Measurements from ENCODE around the gene REXO5. TPM values are rescaled to one million over a fixed set of nuclear protein-coding genes. Genes with fewer than 3 reads are reported as not detected.
A peak's percentile ranks its signal among the peaks of the same experiment; 100 is the strongest.
"Not testable (repeated sequence)": the region's sequence is repeated elsewhere in the genome, so short reads cannot be mapped to it uniquely, and the experiment has no call there.

REXO5 gene
- total RNA-seq, 6 donors from 2014 or later, result 2.1 to 12.7 (median 3.0) TPM

- DNase-seq, result no peak
- TF ChIP-seq POLR2AphosphoS5 (IDR thresholded peaks at IDR 0.05) (no peak), CTCF (IDR thresholded peaks at IDR 0.05) (no peak), POLR2A (IDR thresholded peaks at IDR 0.05) (no peak), EP300 (IDR thresholded peaks at IDR 0.05) (no peak)
- Histone ChIP-seq H3K9me3 (no peaks in the 10 kb centered on the region), H3K36me3 (peaks cover 0 to 40% (median 23%) of the 10 kb centered on the region in 4 donors), H3K4me3 (no peak overlapping the region), H3K4me1 (peaks cover 24 to 49% (median 39%) of the 10 kb centered on the region in 4 donors), H3K27ac (peak overlapping the region in 1 of 4 donors; percentile 58), H3K27me3 (no peaks in the 10 kb centered on the region)
- ATAC-seq (ENCODE audit: low FRiP score in 2 of 2), result no peak
- 66 to 77% methylated on average over 2 of the region's 2 CpGs for WGBS, 2 donors
These were observed 51.0 kb downstream of the REXO5 start for GRCh38 chr16:20857281-20857680.

GRCh38 chr16:20859229-20859628 lies 52.9 kb downstream of the REXO5 start:
- 87 to 91% methylated on average over 3 of the region's 3 CpGs for WGBS, 2 donors
- TF ChIP-seq EP300 (IDR thresholded peaks at IDR 0.05) (no peak), POLR2A (IDR thresholded peaks at IDR 0.05) (no peak), POLR2AphosphoS5 (IDR thresholded peaks at IDR 0.05) (no peak), CTCF (IDR thresholded peaks at IDR 0.05) (no peak)
- Histone ChIP-seq H3K9me3 (no peaks in the 10 kb centered on the region), H3K4me1 (peaks cover 9 to 36% (median 20%) of the 10 kb centered on the region in 4 donors), H3K27me3 (no peaks in the 10 kb centered on the region), H3K36me3 (peaks cover 0 to 42% (median 24%) of the 10 kb centered on the region in 4 donors), H3K4me3 (no peak overlapping the region), H3K27ac (no peak overlapping the region)
- ATAC-seq (ENCODE audit: low FRiP score in 2 of 2) (no peak), DNase-seq (no peak)

- peaks cover 8 to 31% (median 17%) of the 10 kb centered on the region in 4 donors for H3K4me1 ChIP-seq
- H3K27me3 ChIP-seq, result no peaks in the 10 kb centered on the region
- DNase-seq (no peak), ATAC-seq (ENCODE audit: low FRiP score in 2 of 2) (no peak)
- 66 to 75% methylated on average over 4 of the region's 4 CpGs for WGBS, 2 donors
- H3K9me3 ChIP-seq, result no peaks in the 10 kb centered on the region
- H3K36me3 ChIP-seq, result peaks cover 0 to 42% (median 24%) of the 10 kb centered on the region in 4 donors
- H3K4me3 ChIP-seq, result no peak overlapping the region
- TF ChIP-seq POLR2A (IDR thresholded peaks at IDR 0.05) (no peak), CTCF (IDR thresholded peaks at IDR 0.05) (no peak), POLR2AphosphoS5 (IDR thresholded peaks at IDR 0.05) (no peak), EP300 (IDR thresholded peaks at IDR 0.05) (no peak)
- peak overlapping the region in 2 of 4 donors; percentile 2 to 57 for H3K27ac ChIP-seq
These were observed 53.4 kb downstream of the REXO5 start for GRCh38 chr16:20859699-20860098.

- H3K4me1 ChIP-seq, result peaks cover 9 to 28% (median 17%) of the 10 kb centered on the region in 4 donors
- H3K27me3 ChIP-seq, result no peaks in the 10 kb centered on the region
- ATAC-seq (ENCODE audit: low FRiP score in 2 of 2), result no peak
- H3K9me3 ChIP-seq, result no peaks in the 10 kb centered on the region
- WGBS, 2 donors, result 61 to 64% methylated on average over 4 of the region's 4 CpGs
- H3K36me3 ChIP-seq, result peaks cover 0 to 37% (median 22%) of the 10 kb centered on the region in 4 donors
- H3K27ac ChIP-seq, result peak overlapping the region in 2 of 4 donors; percentile 2 to 57
- no peak overlapping the region for H3K4me3 ChIP-seq
- TF ChIP-seq POLR2A (IDR thresholded peaks at IDR 0.05) (no peak), CTCF (IDR thresholded peaks at IDR 0.05) (no peak), EP300 (IDR thresholded peaks at IDR 0.05) (no peak), POLR2AphosphoS5 (IDR thresholded peaks at IDR 0.05) (no peak)
- DNase-seq, result no peak
These were observed 54.0 kb downstream of the REXO5 start for GRCh38 chr16:20860361-20860760.

- Histone ChIP-seq H3K36me3 (peaks cover 0 to 34% (median 21%) of the 10 kb centered on the region in 4 donors), H3K4me1 (peaks cover 15 to 29% (median 20%) of the 10 kb centered on the region in 4 donors)
- DNase-seq; H3K27me3 ChIP-seq; H3K4me3 ChIP-seq; H3K9me3 ChIP-seq; ATAC-seq (ENCODE audit: low FRiP score in 2 of 2); H3K27ac ChIP-seq: not testable (repeated sequence)
- 75 to 77% methylated on average over 4 of the region's 4 CpGs for WGBS, 2 donors
These were observed 54.7 kb downstream of the REXO5 start for GRCh38 chr16:20860995-20861394.

All from upper lobe of left lung (tissue), 6 donors.